Upper lobe of right lung (tissue), 1 donor: Measurements from ENCODE around the gene TMEM140. TPM values are rescaled to one million over a fixed set of nuclear protein-coding genes. Genes with fewer than 3 reads are reported as not detected.

Source experiments
- ATAC-seq: fragments of 200-7000 bp; cut with Tn5 transposase; one replicate; pipeline ENCODE4 v1.9.1; 2020; ENCODE audit warnings: mild to moderate bottlenecking, moderate library complexity
- DNase-seq: peaks from one replicate; pipeline ENCODE4 v3.0.0-alpha.2; 2020
- H3K27ac ChIP-seq: fragments of 200-600 bp; one replicate; pipeline ENCODE4 v1.8.0; 2022
- H3K27me3 ChIP-seq: fragments of 200-600 bp; one replicate; pipeline ENCODE4 v1.8.0; 2022; ENCODE audit warnings: mild to moderate bottlenecking
- H3K36me3 ChIP-seq: fragments of 200-600 bp; one replicate; pipeline ENCODE4 v1.8.0; 2022
- H3K4me1 ChIP-seq: fragments of 200-600 bp; one replicate; pipeline ENCODE4 v1.8.0; 2022
- H3K4me3 ChIP-seq: fragments of 200-600 bp; one replicate; pipeline ENCODE4 v1.8.0; 2022; ENCODE audit warnings: mild to moderate bottlenecking
- H3K9me3 ChIP-seq: fragments of 200-600 bp; one replicate; pipeline ENCODE4 v1.8.0; 2022
- CTCF ChIP-seq: fragments of 200-600 bp; IDR thresholded peaks from one replicate; pipeline ENCODE4 v1.8.0; 2022; ENCODE audit warnings: antibody characterized with exemption
- intact Hi-C: fragments of 100-400 bp; cut with DNase I; formaldehyde crosslinking; loops from one replicate; pipeline ENCODE4 v1.11.0; 2022
- microRNA-seq: library from miRNA; unstranded; fragments of <30 nt; microRNA quantifications from one replicate; pipeline ENCODE4 v1.2.0, GENCODE V29; 2020; ENCODE audit warnings: borderline microRNAs expressed
- total RNA-seq: library from RNA; stranded (reverse); fragmentation: NEBNext Ultra II Directional; extraction: Animal tissue kit (Norgen Biotek cat#: 25700); gene quantifications from one replicate; pipeline ENCODE4 v1.2.1, GENCODE V29; 2021
- donor health status: DM: no; HTN: yes; CAD: no; lungs with severe emphysema.

Gene TMEM140
- total RNA-seq, 1 donor from 2014 or later = 31.2 TPM

- Histone ChIP-seq H3K27ac (no peak overlapping the region), H3K36me3 (no peaks in the 10 kb centered on the region), H3K4me1 (peaks cover 15% of the 10 kb centered on the region), H3K27me3 (no peaks in the 10 kb centered on the region), H3K9me3 (no peaks in the 10 kb centered on the region), H3K4me3 (no peak overlapping the region)
- no peak for ATAC-seq
- no peak for TF ChIP-seq CTCF
- intact Hi-C loops = no loop called here
- DNase-seq = no peak
These were observed 66.0 kb downstream of the TMEM140 start for GRCh38 chr7:135213831-135214230.

GRCh38 chr7:135215180-135215579 lies 67.3 kb downstream of the TMEM140 start:
- TF ChIP-seq CTCF = no peak
- Histone ChIP-seq H3K27ac (no peak overlapping the region), H3K9me3 (no peaks in the 10 kb centered on the region), H3K4me3 (no peak overlapping the region), H3K36me3 (no peaks in the 10 kb centered on the region), H3K27me3 (no peaks in the 10 kb centered on the region), H3K4me1 (peaks cover 5% of the 10 kb centered on the region)
- intact Hi-C loops = no loop called here
- ATAC-seq = no peak
- no peak for DNase-seq

GRCh38 chr7:135215698-135216097 lies 67.8 kb downstream of the TMEM140 start:
- intact Hi-C loops = no loop called here
- no peak for DNase-seq
- no peak overlapping the region for H3K27ac ChIP-seq
- no peaks in the 10 kb centered on the region for H3K9me3 ChIP-seq
- no peak for TF ChIP-seq CTCF
- no peaks in the 10 kb centered on the region for H3K4me1 ChIP-seq
- ATAC-seq = no peak
- no peaks in the 10 kb centered on the region for H3K36me3 ChIP-seq
- H3K4me3 ChIP-seq = no peak overlapping the region
- no peaks in the 10 kb centered on the region for H3K27me3 ChIP-seq

Small RNAs within 50 kb of the gene (microRNA-seq; reads per million reads assigned to microRNA genes)
- not detected for gene MIR6509

Other genes with a start within 250 kb of the TMEM140 start
- 3.9 TPM for gene AGBL3, start 161.6 kb upstream of the TMEM140 start, total RNA-seq
- gene CYREN, start 22.6 kb downstream of the TMEM140 start, total RNA-seq = 39.3 TPM
- gene WDR91, start 63.5 kb downstream of the TMEM140 start, total RNA-seq = 30.0 TPM
- gene STRA8, start 85.8 kb downstream of the TMEM140 start, total RNA-seq = not detected